GM19023 (cell line): ENCODE measurements around the gene DNAH3.
"Not testable (repeated sequence)": the region's sequence is repeated elsewhere in the genome, so short reads cannot be mapped to it uniquely, and the experiment has no call there.

Experiments used
- ATAC-seq: cut with Tn5 transposase; IDR thresholded peaks from one replicate; pipeline ENCODE4 v1.9.1; 2021; ENCODE audit warnings: mild to moderate bottlenecking, moderate library complexity; ENCODE audit not compliant: unreplicated experiment

The DNAH3 gene

DNA sequence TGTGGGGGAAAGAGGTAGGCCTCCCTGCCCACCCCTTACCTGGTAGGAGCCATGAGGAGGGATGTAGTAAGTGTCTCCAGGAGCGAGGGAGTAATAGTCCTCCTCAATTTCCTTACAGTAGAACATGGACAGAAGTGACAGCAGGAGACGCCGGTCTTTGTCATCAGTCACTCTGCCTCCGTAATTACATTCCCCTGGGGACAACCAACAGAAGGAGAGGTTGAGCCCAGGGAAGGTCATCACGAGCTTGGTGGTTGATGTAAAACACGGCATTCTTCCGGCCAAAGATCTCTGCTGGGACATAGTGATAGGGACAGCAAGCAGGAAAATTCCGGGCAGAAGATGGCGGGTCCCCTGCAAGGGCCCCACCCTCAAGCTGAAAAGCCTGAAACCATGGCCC lies 202.2 kb downstream of the DNAH3 start:
- no peak for ATAC-seq

DNA sequence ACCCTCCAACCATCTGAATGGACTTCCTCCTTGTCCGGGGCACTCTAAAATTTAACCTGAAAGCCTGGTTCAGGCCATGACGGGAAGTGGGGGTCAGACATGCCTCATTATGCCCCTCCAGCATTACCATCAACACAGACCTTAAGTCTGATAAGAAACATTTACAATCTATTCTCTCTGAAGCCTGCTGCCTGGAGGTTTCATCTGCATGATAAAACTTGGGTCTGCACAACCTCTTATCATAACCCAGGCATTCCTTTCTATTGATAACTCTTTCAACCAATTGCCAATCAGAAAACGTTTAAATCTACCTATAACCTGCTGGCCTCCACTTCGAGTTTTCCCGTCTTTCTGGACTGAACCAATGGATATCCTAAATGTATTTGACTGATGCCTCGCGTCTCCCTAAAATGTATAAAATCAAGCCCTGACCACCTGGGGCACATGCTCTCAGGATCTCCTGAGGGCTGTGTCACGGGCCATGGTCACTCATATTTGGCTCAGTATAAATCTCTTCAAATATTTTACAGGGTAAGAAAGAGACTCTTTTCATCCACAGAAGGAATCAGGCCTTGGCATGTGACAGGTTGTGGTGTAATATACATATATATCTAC lies 204.5 kb downstream of the DNAH3 start:
- ATAC-seq = no peak

DNA sequence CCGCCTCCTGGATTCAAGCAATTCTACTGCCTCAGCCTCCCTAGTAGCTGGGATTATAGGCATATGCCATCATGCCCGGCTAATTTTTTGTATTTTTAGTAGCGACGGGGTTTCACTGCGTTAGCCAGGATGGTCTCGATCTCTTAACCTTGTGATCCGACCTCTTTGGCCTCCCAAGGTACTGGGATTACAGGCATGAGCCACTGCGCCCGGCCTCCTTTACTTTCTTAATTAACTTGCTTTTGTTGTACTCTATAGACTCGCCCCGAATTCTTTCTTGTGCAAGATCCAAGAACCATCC lies 205.1 kb downstream of the DNAH3 start:
- ATAC-seq = not testable (repeated sequence)

DNA sequence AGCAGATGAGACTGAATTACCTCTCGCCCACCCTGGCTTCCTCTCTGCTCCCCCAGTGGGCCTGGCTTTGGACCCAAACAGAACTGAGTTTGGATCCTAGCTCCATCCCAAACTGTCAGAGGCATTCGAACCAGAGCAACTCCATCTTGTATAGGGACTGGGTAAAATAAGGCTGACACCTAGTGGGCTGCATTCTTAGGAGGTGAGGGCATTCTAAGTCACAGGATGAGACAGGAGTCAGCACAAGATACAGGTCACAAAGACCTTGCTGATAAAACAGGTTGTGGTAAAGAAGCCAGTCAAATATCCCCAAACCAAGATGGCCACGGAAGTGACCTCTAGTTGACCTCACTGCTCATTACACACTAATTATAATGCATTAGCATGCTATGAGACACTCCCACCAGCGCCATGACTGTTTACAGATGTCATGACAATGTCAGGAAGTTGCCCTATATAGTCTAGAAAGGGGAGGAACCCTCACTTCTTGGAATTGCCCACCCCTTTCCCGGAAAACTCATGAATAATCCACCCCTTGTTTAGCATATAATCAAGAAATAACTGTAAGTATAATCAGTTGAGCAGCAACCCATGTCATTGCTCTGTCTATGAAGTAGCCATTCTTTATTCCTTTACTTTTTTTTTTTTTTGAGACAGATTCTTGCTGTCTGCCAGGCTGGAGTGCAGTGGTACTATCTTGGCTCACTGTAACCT lies 205.6 kb downstream of the DNAH3 start:
- no peak for ATAC-seq

DNA sequence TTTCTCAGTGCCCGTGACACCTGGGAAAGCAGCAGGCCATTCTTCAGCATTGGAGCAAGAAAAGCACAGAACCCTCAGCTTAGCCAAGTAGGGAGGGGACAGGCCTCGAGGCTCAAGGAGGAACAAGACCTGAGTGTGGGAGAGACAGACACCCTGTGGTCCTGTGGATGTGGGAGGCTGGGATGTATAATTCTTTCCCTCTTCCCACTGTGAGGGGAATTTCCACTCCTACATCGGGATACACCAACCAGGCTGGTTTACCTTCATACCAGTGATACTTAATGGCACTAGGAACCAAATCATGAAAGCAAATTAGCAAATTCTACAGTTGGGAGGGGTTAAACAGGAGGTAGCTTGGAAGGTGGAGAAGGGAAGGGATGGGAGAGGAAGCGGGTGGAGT lies 208.4 kb downstream of the DNAH3 start:
- no peak for ATAC-seq

DNA sequence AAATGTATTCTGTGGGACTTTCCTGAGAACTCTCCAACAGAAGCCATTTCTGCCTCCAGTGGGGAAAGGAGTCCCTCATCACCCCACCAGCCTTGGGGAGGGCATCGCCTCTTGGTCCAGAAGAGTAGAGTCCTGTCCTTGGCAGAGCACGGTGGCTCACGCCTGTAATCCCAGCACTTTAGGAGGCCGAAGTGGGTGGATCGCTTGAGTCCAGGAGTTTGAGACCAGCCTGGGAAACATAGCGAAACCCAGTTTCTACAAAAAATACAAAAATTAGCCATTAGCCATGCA lies 209.1 kb downstream of the DNAH3 start:
- ATAC-seq = no peak

DNA sequence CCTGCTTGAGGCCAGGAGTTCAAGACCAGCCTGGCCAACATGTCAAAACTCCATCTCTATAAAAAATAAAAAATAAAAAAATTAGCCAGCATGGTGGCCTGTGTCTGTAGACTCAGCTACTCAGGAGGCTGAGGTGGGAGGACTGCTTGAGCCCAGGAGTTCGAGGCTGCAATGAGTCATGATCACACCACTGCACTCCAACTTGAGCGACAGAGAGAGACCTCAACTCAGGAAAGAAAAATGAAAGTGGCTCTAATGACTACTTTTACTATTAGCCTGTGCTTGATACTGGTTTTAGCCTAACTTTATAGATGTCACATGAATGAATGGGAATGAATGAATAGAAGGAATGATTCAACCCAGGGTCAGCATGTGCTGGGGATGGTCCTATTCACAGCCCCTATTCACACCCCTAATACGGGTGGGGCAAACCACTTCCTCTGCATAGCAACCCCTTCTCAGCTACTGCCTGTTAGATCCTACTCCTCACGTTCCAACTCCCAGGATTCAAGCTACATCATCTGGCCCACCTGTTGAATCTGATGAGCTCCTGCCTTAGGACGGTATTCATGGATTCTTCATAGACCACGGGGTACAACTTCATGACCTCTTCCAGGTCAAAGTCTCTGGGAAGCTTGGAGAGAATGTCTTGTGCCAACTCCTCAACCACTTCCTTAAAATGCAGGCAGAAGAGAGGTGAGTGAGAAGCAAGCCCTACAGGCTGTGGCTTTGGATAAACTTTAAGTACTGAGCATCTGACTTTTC lies 209.6 kb downstream of the DNAH3 start:
- no peak for ATAC-seq

DNA sequence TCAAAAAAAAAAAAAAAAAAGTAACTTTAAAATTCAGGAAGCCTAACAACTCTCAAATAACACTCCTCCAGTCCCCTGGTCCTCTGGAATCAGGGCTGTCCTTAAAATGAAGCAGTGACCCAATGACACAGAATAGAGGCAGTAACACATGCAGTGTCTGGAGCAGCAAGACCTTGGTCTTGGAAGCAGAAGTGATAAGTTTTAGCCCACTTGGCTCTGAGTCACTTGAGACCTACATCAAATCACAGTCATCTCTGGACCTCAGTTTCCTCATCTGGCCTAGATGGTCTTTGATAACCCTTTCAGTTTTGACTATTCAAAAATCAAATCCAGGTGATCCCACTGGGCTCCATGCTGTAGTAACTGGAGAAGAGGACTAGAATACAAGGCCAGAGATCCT lies 211.0 kb downstream of the DNAH3 start:
- ATAC-seq = no peak

DNA sequence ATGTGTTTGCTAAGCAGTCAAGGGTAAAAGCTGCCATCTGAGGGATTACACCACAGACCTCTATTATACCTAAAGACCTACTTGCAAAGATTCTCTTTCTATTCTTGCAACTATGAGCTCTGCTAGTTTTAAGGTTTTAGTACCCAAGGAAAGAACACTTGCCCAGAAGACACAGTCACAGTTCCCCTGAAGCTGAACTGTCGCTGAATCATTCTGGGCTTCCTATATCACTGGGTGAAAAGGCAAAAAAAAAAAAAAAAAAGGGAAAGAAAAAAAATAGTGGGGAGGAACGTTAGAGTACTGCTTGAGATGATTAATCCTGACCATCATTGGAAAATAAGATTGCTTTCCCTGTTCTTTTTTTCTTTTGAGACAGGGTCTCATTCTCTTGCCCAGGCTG lies 212.2 kb downstream of the DNAH3 start:
- no peak for ATAC-seq

DNA sequence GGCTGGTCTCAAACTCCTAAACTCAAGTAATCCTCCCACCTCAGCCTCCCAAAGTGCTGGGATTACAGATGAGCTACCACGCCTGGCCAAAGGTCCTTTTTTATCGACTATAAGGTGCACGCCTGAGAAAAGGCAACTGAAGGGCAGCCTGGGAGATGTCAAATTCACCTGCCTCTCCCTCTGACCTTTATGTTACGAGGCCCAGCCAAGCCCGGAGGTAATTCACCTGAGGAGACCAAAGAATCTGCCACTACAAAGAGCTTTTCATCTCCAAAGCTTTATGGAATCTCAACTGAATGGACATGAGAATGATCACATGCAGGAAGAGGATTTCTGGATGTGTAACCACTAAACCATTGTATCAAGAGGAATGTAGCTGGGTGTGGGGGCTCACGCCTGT lies 212.9 kb downstream of the DNAH3 start:
- ATAC-seq = no peak

DNA sequence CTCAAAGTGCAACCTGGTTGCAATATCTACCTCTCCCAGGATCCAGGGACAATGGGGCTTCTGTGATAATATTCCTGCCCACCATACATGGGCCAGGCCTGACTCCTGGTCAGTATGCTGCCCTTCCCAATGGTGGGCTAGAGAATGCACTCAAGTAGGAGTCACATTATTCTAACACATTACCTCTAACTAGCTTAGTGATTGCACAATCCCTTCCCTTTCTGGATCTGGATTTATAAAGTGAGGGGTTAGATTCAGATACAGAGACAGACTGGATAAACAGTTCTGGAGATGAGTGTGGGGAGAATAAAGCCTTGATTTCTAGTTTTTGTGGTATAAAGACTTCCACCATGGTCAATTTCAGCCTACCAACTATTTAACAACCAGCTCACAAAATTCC lies 217.1 kb downstream of the DNAH3 start:
- ATAC-seq = no peak

DNA sequence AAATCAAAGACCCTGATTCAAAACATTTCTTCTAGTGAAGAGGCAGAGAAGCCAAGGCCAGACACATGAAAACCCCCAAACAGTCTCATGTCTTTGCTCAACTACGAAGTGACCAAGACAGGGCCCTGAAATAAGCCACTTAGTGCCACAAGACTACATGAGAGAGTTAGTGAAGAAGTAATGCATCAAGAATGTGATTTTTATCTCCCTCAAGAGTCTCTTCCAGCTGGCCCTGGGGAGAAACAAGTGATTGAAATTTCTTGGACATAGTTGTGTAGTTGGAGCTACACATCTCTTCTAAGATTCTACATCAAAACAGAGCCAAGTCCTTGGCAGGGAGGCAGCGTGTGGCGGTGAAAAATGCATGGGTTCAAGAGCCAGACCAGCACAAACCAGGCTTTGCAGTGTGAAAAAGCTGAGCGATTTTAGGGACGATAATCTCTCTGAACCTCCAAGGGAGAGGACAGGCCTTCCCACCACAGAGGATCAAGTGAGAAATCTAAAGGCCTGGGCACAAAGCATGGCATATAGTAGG lies 219.5 kb downstream of the DNAH3 start:
- ATAC-seq = no peak

DNA sequence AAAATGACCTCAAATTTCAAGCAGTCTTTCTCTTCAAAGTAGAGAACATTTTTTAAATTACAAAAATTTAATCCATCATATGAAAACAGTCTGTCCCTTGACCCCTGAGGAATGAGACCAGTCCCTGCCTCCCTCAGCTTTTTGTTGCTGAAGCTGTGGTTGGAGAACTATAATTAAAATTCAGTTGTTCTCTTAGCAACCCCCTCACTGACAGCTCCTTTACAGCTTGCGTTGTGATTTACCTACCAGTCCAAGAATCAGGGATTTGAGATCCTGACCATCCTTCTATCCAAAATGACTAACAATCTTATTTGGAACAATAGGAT lies 220.3 kb downstream of the DNAH3 start:
- no peak for ATAC-seq

DNA sequence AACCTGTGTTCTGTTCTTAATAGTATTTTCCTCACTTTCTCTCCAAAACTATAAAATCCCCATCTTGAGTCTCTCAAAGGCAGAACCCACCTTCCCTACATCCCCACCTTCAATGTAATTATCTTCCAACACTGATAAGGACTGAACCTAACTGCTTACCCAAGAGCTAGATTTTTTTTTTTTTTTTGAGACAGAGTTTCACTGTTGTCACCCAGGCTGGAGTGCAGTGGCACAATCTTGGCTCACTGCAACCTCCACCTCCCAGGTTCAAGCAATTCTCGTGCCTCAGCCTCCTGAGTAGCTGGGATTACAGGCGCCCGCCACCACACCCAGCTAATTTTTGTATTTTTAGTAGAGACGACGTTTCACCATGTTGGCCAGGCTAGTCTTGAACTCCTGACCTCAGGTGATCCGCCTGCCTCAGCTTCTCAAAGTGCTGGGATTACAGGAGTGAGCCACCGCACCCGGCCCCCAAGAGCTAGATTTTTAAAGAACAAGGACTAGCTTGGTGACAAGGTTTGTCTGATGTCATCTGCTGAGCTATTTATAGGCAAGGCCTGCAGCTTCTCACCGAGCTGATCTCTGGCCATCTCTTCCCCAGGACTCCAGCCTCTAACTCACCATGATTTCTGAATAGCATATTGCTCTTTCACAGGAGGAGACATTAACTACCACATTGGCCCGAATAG lies 220.8 kb downstream of the DNAH3 start:
- not testable (repeated sequence) for ATAC-seq

DNA sequence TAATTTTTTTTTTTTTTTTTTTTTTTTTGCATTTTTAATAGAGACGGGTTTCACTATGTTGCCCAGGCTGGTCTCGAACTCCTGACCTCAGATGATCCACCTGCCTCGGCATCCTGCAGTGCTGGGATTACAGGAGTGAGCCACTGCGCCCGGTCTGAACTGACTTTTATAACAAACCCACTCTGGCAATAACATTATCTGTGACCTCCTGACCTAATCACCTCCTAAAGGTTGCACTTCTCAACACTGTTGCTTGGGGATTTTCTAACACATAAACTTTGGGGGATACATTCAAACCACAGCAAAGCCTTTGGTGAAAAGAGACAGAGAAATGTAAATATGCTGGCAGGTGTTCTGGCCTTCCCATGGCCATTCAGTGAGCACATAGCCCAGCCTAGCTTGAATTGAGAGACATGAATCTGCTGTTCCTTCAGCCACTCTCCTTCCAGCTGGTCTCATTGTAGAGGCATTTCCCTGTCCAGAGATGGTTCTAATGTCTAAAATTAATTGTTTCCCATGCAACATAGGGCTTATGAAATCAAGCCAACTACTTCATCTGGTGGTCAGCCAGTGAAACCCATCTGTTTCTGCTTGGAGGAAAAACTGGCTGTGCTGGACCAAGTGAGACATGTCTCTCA lies 221.8 kb downstream of the DNAH3 start:
- peak; percentile 58 for ATAC-seq

DNA sequence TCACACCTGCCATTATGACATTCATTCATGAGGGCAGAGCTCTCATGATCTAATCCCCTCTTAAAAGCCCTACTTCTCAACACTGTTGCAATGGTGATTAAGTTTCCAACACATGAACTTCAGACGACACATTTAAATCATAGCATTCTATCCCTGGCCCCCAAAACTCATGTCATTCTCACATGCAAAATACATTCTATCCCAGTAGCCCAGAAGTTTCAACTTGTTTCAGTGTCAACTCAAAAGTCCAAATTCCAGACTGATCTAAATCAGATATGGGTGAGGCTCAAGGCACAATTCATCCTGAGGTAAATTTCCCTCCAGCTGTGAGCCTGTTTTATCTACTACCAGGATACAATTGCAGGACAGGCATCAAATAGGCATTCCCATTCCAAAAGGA lies 224.9 kb downstream of the DNAH3 start:
- ATAC-seq = no peak

DNA sequence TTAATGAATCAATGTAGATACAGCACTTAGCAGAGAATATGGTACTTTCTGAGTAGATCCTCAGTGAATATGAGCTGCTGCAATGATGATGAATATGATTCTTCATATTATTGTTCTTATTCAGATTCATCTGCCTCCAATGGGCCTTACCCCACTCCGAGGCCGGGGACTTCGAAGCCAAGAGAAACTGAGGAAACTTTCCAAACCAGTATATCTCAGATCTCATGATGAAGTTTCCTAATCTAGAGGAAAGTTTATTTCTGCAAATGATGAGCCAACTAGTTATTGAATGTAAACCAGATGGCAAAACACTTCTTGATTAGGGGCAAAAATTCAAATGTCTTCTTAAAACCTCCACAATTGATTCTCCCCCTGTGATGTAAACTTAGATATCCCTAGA lies 226.8 kb downstream of the DNAH3 start:
- ATAC-seq = no peak

DNA sequence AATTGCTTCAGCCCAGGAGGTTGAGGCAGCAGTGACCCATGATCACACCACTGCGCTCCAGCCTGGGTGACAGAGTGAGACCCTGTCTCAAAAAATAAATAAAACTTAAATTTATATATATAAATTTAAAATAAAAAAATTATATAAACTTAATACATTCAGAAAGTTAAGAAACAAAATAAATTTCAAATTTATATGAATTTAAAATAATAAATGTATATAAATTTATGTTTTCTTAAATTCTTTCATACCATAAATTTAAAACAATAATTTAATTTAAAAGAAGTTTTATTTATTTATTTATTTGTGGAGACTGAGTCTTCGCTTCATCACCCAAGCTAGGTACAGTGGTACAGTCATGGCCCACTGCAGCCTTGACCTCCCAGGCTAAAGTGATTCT lies 229.8 kb downstream of the DNAH3 start:
- no peak for ATAC-seq

DNA sequence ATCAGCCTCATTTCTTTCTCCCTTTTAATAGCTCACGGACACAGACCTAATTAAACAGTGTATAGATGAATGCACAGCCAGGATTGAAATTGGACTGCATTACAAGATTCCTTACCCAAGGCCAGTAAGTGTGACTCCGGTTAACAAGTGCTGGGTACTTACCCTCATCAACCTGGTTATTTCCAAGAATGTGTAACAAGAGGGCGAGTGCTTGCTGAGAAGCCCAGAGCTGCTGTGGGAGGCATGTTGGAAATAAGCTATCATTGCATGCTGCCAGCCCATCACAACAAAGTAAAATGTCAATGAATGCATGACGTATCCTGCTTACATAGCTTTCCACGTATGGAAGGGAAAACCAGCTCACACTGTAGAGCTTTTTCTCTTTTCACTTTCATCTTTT lies 230.6 kb downstream of the DNAH3 start:
- ATAC-seq = no peak

DNA sequence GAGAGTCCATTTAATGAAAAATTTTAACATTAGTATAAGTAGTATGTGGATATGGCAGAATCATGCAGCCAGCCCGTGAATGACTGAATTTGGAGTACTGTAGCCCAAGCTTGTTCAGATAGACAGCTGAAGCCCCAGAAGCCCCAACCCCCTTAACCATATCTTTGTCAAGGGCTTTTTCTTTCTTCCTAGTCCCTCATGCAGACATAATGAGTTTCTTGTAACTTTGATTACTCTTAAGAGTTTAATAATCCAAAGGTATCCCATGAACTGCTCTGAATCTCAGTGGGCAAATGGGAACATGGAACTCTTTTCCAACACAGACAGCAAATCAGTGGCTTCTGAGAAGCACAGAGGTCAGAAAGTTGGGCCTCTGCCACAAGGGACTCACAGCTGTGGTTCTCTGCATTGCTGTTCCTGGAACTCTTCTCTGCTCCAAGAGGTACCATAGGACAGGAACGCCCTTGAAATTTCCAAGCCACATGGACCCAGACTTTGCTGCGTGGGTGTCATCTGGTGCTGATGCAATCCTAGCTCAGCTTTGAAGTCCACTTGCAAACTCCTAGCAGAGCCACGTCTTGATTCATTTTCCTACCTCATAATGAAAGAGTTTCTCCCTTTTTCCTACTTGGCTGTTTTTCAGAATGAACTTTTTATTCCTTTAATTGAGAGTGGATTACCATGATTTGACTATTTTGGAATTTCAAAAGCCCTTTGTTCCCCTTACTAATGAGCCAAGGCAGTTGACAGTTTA lies 232.0 kb downstream of the DNAH3 start:
- ATAC-seq = no peak

DNA sequence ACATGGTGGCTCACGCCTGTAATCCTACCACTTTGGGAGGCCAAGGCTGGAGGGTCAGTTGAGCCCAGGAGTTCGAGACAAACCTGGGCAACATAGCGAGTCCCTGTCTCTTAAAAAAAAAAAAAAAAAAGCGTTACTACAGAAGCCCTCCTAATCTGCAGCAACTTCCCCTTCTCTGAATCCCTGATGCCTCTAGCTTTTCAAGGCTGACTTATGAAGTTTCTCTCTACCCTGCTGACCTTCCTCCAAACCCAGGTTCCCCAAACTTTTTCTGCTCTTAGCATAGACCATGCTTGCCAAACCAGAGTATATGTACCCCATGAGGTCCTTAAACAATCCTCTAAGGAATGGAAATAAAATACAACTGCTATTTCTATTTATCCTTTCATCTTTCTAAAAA lies 233.7 kb downstream of the DNAH3 start:
- ATAC-seq = no peak
